ENCODE data around the gene GALNT18. TPM values are rescaled to one million over a fixed set of nuclear protein-coding genes. Genes with fewer than 3 reads are reported as not detected.

Gene GALNT18
- total and polyA plus RNA-seq, 4 donors = 2.1 to 11.0 (median 3.8) TPM

DNA sequence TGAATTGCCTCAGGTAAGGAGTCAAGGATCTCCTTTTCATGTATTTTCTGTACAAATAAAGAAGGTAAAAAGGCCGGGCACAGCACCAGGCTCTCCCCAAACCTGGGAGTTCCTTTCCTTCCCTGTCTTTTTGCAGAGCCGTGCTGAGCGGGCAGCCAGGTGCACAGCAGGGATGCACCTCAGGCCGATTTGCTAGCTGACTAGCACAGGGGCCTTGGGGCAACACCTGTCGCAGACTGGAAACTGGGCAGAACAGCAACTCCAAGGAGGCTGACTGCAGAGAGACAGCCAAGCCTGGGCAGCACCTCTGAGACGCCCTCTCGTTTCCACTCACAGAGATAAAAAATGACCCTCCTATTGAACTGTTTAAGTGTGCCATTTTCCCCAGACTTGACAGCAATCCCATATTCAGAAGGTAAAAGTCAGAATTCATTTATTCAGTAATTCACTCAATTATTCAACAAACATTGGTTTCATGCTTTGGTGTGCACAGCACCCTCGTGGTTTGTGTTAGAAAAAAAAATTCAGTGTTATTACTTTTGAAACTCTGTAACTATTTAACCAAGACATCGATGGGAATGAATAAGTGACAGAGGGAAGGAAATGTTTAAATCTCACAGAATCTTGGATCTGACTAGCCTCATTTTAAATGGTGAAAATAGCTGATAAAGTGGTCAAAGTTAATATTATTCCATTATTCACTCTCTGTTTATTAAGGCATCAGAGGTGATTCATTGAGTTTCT, 120.9 kb downstream of the GALNT18 start:
- no peak overlapping the region for H3K27ac ChIP-seq (ENCODE audit: low read depth in 1 of 2, low read length in 2 of 2)
- H3K36me3 ChIP-seq (ENCODE audit: control insufficient read depth in 4 of 4, insufficient read depth in 3 of 4, low read depth in 1 of 4, low read length in 3 of 4) = no peaks in the 10 kb centered on the region
- H3K9me3 ChIP-seq (ENCODE audit: control insufficient read depth in 4 of 4, low read length in 3 of 4) = no peaks in the 10 kb centered on the region
- H3K27me3 ChIP-seq (ENCODE audit: control insufficient read depth in 4 of 4, insufficient read depth in 4 of 4, low read length in 3 of 4) = no peaks in the 10 kb centered on the region
- H3K9ac ChIP-seq (ENCODE audit: low read depth in 1 of 2, low read length in 2 of 2) = no peak overlapping the region
- WGBS = 72% methylated on average over 9 of the region's 9 CpGs
- H3K4me1 ChIP-seq (ENCODE audit: control insufficient read depth in 4 of 4, insufficient read depth in 4 of 4, low read length in 3 of 4) = peaks cover 0 to 26% (median 23%) of the 10 kb centered on the region in 4 donors
- no peak overlapping the region for H3K4me3 ChIP-seq (ENCODE audit: low read depth in 1 of 3, low read length in 3 of 3)
- no peak for DNase-seq (ENCODE audit: low spot score)
- TF ChIP-seq, protein P1, sequence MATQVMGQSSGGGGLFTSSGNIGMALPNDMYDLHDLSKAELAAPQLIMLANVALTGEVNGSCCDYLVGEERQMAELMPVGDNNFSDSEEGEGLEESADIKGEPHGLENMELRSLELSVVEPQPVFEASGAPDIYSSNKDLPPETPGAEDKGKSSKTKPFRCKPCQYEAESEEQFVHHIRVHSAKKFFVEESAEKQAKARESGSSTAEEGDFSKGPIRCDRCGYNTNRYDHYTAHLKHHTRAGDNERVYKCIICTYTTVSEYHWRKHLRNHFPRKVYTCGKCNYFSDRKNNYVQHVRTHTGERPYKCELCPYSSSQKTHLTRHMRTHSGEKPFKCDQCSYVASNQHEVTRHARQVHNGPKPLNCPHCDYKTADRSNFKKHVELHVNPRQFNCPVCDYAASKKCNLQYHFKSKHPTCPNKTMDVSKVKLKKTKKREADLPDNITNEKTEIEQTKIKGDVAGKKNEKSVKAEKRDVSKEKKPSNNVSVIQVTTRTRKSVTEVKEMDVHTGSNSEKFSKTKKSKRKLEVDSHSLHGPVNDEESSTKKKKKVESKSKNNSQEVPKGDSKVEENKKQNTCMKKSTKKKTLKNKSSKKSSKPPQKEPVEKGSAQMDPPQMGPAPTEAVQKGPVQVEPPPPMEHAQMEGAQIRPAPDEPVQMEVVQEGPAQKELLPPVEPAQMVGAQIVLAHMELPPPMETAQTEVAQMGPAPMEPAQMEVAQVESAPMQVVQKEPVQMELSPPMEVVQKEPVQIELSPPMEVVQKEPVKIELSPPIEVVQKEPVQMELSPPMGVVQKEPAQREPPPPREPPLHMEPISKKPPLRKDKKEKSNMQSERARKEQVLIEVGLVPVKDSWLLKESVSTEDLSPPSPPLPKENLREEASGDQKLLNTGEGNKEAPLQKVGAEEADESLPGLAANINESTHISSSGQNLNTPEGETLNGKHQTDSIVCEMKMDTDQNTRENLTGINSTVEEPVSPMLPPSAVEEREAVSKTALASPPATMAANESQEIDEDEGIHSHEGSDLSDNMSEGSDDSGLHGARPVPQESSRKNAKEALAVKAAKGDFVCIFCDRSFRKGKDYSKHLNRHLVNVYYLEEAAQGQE (IDR thresholded peaks at IDR 0.05) = no peak
- no peak for TF ChIP-seq FOXA2 (IDR thresholded peaks at IDR 0.05)
- no peak for TF ChIP-seq ZBTB33 (IDR thresholded peaks at IDR 0.05)
- no peak for TF ChIP-seq NR2F2 (IDR thresholded peaks at IDR 0.05)
- no peak for TF ChIP-seq RAD21 (IDR thresholded peaks at IDR 0.05)
- TF ChIP-seq SP1 (IDR thresholded peaks at IDR 0.05) = no peak
- no peak for TF ChIP-seq YY1 (IDR thresholded peaks at IDR 0.05)
- TF ChIP-seq EGR1 (IDR thresholded peaks at IDR 0.05; ENCODE audit: low read depth in 2 of 2) = no peak
- no peak for TF ChIP-seq MAX (IDR thresholded peaks at IDR 0.05)

DNA sequence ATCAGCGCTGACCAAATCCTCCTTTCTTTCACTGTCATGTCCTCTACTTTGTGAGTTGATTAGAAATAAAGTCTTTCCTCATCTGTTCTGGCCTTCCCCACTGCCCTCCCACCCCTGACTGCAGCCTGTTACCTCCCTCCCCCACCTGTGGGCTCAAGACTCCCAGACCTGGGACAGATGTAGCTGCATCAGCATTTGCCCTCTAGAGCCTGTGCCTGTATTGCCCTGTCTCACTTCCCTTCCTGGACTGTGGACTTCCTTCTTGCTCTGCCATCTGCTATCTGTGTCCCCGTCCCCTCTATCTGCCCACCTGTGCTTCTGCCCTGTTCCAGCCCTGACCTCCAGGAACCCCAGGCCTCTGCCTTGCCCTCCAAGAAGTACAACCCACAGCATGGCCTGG, 122.5 kb downstream of the GALNT18 start:
- WGBS = 84% methylated on average over 2 of the region's 2 CpGs

More for the DNA sequence above, 122.5 kb downstream of the GALNT18 start:
- Histone ChIP-seq H3K4me1 (ENCODE audit: control insufficient read depth in 4 of 4, insufficient read depth in 4 of 4, low read length in 3 of 4) (peaks cover 0 to 26% (median 23%) of the 10 kb centered on the region in 4 donors), H3K27ac (ENCODE audit: low read depth in 1 of 2, low read length in 2 of 2) (no peak overlapping the region), H3K36me3 (ENCODE audit: control insufficient read depth in 4 of 4, insufficient read depth in 3 of 4, low read depth in 1 of 4, low read length in 3 of 4) (no peaks in the 10 kb centered on the region), H3K4me3 (ENCODE audit: low read depth in 1 of 3, low read length in 3 of 3) (no peak overlapping the region), H3K9ac (ENCODE audit: low read depth in 1 of 2, low read length in 2 of 2) (no peak overlapping the region), H3K27me3 (ENCODE audit: control insufficient read depth in 4 of 4, insufficient read depth in 4 of 4, low read length in 3 of 4) (no peaks in the 10 kb centered on the region), H3K9me3 (ENCODE audit: control insufficient read depth in 4 of 4, low read length in 3 of 4) (no peaks in the 10 kb centered on the region)
- TF ChIP-seq MAX (IDR thresholded peaks at IDR 0.05) = no peak
- TF ChIP-seq, protein P2, sequence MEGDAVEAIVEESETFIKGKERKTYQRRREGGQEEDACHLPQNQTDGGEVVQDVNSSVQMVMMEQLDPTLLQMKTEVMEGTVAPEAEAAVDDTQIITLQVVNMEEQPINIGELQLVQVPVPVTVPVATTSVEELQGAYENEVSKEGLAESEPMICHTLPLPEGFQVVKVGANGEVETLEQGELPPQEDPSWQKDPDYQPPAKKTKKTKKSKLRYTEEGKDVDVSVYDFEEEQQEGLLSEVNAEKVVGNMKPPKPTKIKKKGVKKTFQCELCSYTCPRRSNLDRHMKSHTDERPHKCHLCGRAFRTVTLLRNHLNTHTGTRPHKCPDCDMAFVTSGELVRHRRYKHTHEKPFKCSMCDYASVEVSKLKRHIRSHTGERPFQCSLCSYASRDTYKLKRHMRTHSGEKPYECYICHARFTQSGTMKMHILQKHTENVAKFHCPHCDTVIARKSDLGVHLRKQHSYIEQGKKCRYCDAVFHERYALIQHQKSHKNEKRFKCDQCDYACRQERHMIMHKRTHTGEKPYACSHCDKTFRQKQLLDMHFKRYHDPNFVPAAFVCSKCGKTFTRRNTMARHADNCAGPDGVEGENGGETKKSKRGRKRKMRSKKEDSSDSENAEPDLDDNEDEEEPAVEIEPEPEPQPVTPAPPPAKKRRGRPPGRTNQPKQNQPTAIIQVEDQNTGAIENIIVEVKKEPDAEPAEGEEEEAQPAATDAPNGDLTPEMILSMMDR (IDR thresholded peaks at IDR 0.05; ENCODE audit: low read depth, low read length, missing input control) = no peak
- TF ChIP-seq RAD21 (IDR thresholded peaks at IDR 0.05) = no peak
- no peak for TF ChIP-seq HNF4G (IDR thresholded peaks at IDR 0.05)
- no peak for TF ChIP-seq HNF4A (conservative IDR thresholded peaks at IDR 0.05)
- TF ChIP-seq, protein P1 (IDR thresholded peaks at IDR 0.05) = no peak
- TF ChIP-seq RXRA (IDR thresholded peaks at IDR 0.05) = no peak
- TF ChIP-seq NR2F2 (IDR thresholded peaks at IDR 0.05) = no peak
- no peak for TF ChIP-seq FOXA1 (IDR thresholded peaks at IDR 0.05)
- DNase-seq (ENCODE audit: low spot score) = no peak

Data from liver (tissue), 9 donors.